BJ (cell line): ENCODE data around the gene RFX4. TPM values are rescaled to one million over a fixed set of nuclear protein-coding genes. Genes with fewer than 3 reads are reported as not detected.

Experiments
- CTCF ChIA-PET: fragments of 350-600 bp; formaldehyde crosslinking; extraction: SDS; loops from one replicate; lab custom pipeline; 2021; ENCODE audit warnings: antibody characterized with exemption, inconsistent platforms; lab: Yijun Ruan, JAX
- POLR2A ChIA-PET: fragments of 300-600 bp; sonication (Branson Sonifier 250); formaldehyde crosslinking; extraction: SDS; loops from one replicate; lab custom pipeline; 2021; ENCODE audit warnings: antibody characterized with exemption; lab: Charles Lee
- DNase-seq: peaks from one replicate; pipeline ENCODE4 v3.0.0-alpha.2; 2011; ENCODE audit warnings: low read depth
- H3K27me3 ChIP-seq: 2 replicates; pipeline ENCODE4 v1.6.0; 2011; ENCODE audit warnings: low read length; ENCODE audit not compliant: control insufficient read depth, insufficient read depth
- H3K36me3 ChIP-seq: 2 replicates; pipeline ENCODE4 v1.5.1; 2011; ENCODE audit warnings: low read length; ENCODE audit not compliant: control insufficient read depth, insufficient read depth
- H3K4me3 ChIP-seq: 2 replicates; pipeline ENCODE4 v1.5.1; 2011; ENCODE audit warnings: low read depth, mild to moderate bottlenecking, control low read depth, low read length
- polyA plus RNA-seq: library from polyadenylated mRNA; depleted of rRNA; stranded (reverse); fragments of >200 nt; gene quantifications from 2 replicates; pipeline ENCODE4 v1.2.3, GENCODE V29; 2011
- TF ChIP-seq, protein P1 (sequence below): IDR thresholded peaks from 2 replicates; pipeline ENCODE4 v1.5.1; 2011; ENCODE audit warnings: low read depth, mild to moderate bottlenecking, control low read depth, inconsistent platforms, low read length, moderate library complexity; ENCODE audit not compliant: insufficient read depth

The RFX4 gene
- polyA plus RNA-seq, 1 experiment, result not detected

GRCh38 chr12:106783515-106783914, 200.7 kb downstream of the RFX4 start:
- Histone ChIP-seq H3K4me3 (no peak overlapping the region), H3K27me3 (no peaks in the 10 kb centered on the region), H3K36me3 (peaks cover 1% of the 10 kb centered on the region; the same call in 1 of the 2 replicates)
- DNase-seq, result no peak
- TF ChIP-seq, protein P1, sequence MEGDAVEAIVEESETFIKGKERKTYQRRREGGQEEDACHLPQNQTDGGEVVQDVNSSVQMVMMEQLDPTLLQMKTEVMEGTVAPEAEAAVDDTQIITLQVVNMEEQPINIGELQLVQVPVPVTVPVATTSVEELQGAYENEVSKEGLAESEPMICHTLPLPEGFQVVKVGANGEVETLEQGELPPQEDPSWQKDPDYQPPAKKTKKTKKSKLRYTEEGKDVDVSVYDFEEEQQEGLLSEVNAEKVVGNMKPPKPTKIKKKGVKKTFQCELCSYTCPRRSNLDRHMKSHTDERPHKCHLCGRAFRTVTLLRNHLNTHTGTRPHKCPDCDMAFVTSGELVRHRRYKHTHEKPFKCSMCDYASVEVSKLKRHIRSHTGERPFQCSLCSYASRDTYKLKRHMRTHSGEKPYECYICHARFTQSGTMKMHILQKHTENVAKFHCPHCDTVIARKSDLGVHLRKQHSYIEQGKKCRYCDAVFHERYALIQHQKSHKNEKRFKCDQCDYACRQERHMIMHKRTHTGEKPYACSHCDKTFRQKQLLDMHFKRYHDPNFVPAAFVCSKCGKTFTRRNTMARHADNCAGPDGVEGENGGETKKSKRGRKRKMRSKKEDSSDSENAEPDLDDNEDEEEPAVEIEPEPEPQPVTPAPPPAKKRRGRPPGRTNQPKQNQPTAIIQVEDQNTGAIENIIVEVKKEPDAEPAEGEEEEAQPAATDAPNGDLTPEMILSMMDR, result no peak
- POLR2A ChIA-PET, result no interaction called here
- CTCF ChIA-PET, result no interaction called here

GRCh38 chr12:106790020-106790419, 207.2 kb downstream of the RFX4 start:
- Histone ChIP-seq H3K36me3 (peaks cover 4% of the 10 kb centered on the region; the same call in 1 of the 2 replicates), H3K27me3 (no peaks in the 10 kb centered on the region), H3K4me3 (no peak overlapping the region)
- ChIA-PET CTCF (interaction anchor here (0.6 to 1.2 kb wide), 2 partner anchors 11 to 185 kb away, joined by 3 read pairs; no protein-coding TSS in a partner anchor), POLR2A (no interaction called here)
- DNase-seq, result no peak
- TF ChIP-seq, protein P1, result no peak

DNA sequence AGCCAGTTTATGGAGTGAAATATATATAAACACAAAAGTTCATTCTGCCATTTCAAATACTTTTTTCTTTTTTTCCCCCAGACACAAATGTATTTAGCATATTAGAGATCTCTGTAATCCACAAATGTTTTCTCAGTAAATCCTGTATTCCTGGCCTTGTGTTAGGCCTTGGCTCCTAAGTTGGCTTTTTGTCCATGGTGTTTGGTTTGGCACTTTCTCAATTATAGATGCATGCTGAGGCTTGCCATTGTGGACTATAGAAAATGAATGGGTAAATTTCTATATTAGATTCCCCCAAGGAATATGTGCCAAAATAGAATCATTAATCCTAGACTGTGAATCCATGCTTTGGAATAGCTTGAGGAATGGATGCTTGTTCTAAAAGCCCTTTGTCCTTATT, 208.7 kb downstream of the RFX4 start:
- no peak for DNase-seq
- POLR2A ChIA-PET, result no interaction called here
- CTCF ChIA-PET, result interaction anchor here (1.2 to 1.6 kb wide), 2 partner anchors 9 to 21 kb away, joined by 3 read pairs; no protein-coding TSS in a partner anchor
- TF ChIP-seq, protein P1, result no peak
- Histone ChIP-seq H3K36me3 (peaks cover 3% of the 10 kb centered on the region; the same call in 1 of the 2 replicates), H3K27me3 (no peaks in the 10 kb centered on the region), H3K4me3 (no peak overlapping the region)

DNA sequence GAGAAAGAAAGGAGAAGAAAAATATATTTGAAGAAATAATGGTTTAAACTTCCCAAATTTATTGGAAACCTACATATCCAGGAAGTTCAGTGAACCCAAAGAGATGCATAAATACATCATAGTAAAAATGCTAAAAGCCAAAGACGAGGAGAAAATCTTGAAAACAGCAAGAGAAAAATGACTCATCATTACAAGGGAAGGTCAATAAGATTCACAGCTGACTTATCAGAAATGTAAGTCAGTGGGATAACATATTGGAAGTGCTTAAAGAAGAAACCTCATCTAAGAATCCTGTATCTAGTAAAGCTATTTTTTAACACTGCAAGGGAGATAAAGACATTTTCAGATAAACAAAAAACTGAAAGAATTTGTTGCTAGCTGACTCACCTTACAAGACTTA, 211.6 kb downstream of the RFX4 start:
- Histone ChIP-seq H3K36me3 (peaks cover 3% of the 10 kb centered on the region; the same call in 1 of the 2 replicates), H3K27me3 (no peaks in the 10 kb centered on the region), H3K4me3 (no peak overlapping the region)
- ChIA-PET CTCF (no interaction called here), POLR2A (no interaction called here)
- no peak for DNase-seq
- TF ChIP-seq, protein P1, result no peak

DNA sequence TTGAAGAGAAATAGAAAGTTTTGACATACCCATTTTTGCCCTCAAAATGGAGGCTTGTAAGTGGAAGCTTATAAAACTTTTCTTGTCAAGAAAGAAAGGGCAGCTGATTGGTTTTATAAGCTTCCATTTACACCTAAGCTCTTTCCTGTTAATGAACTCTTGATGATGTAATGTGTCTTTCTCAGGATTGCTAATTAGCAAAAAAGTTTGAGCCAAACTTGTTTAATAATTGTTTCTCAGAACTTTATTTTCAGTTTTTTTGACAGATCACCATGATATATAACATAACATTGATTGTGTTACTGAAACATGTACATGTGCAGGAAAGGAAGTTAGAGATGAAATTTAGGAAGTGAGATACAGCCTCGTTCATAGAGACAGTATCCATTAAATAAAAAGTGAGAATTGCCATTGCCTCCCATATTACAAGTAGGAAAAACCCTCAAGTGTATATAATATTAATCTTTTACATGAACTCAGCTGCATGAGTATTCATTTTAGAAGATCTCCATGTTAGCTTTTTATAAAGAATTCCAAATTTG, 218.4 kb downstream of the RFX4 start:
- ChIA-PET CTCF (interaction anchor here (1.2 kb wide), 1 partner anchor 12 kb away, joined by 3 read pairs; no protein-coding TSS in a partner anchor), POLR2A (no interaction called here)
- TF ChIP-seq, protein P1, result no peak
- Histone ChIP-seq H3K36me3 (peaks cover 2% of the 10 kb centered on the region), H3K27me3 (no peaks in the 10 kb centered on the region), H3K4me3 (no peak overlapping the region)
- DNase-seq, result no peak
